ENCODE results near the gene PGLYRP2. TPM values are rescaled to one million over a fixed set of nuclear protein-coding genes. Genes with fewer than 3 reads are reported as not detected.

The PGLYRP2 gene
- total and polyA plus RNA-seq, 2 donors (not counting 1 experiment from before 2014, with no cell fraction given): not detected

DNA sequence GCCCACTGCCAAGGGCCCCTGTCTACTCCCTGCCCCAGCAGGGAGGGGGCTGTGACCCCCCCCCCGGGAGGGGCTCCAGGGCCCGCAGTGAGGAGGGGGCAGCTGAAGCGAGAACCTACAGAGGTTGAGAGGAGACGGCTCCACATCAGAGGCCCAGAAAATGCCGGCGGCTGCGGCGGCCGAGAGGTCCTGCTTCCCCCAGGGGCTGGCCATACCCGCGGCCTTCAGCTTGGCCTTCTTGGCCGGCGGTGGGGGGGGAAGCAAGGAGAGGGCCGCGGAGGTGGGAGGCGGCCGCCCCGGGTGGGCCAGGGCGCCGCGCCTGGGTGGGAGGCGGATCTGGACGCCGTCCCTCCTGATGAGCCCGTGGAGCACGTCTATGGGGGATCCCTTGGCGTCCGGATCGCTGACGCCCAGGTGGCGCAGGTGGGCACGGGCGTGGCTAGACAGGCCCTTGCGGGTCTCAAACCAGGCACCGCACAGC is 51.3 kb downstream of the PGLYRP2 start:
- no peak for DNase-seq (ENCODE audit: low read depth in 2 of 2)
- Histone ChIP-seq H3K4me1 (ENCODE audit: control insufficient read depth, extremely low read depth, insufficient read depth, low read length) (peaks cover 9% of the 10 kb centered on the region), H3K9me3 (ENCODE audit: control insufficient read depth, insufficient read depth, low read depth, low read length) (no peaks in the 10 kb centered on the region), H3K36me3 (ENCODE audit: control insufficient read depth, insufficient read depth, low read length) (peaks cover 27% of the 10 kb centered on the region), H3K4me2 (ENCODE audit: extremely low read depth, insufficient read depth, low read length) (no peak overlapping the region), H3K27ac (ENCODE audit: insufficient read depth, low read length) (no peak overlapping the region), H3K9ac (ENCODE audit: insufficient read depth, low read length) (no peak overlapping the region), H3K4me3 (replicated peaks in 1 of 4; ENCODE audit: control extremely low read depth in 1 of 4, insufficient read depth in 1 of 4, low read depth in 3 of 4, low read length in 4 of 4) (no peak overlapping the region), H3K79me2 (ENCODE audit: control insufficient read depth, insufficient read depth, low read length) (peaks cover 39% of the 10 kb centered on the region), H4K20me1 (ENCODE audit: control insufficient read depth, extremely low read depth, insufficient read depth, low read length) (no peaks in the 10 kb centered on the region), H3K27me3 (ENCODE audit: control insufficient read depth, insufficient read depth, low read length) (no peaks in the 10 kb centered on the region), H2AFZ (ENCODE audit: low read length) (no peak overlapping the region)
- TF ChIP-seq, protein P1, sequence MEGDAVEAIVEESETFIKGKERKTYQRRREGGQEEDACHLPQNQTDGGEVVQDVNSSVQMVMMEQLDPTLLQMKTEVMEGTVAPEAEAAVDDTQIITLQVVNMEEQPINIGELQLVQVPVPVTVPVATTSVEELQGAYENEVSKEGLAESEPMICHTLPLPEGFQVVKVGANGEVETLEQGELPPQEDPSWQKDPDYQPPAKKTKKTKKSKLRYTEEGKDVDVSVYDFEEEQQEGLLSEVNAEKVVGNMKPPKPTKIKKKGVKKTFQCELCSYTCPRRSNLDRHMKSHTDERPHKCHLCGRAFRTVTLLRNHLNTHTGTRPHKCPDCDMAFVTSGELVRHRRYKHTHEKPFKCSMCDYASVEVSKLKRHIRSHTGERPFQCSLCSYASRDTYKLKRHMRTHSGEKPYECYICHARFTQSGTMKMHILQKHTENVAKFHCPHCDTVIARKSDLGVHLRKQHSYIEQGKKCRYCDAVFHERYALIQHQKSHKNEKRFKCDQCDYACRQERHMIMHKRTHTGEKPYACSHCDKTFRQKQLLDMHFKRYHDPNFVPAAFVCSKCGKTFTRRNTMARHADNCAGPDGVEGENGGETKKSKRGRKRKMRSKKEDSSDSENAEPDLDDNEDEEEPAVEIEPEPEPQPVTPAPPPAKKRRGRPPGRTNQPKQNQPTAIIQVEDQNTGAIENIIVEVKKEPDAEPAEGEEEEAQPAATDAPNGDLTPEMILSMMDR (conservative IDR thresholded peaks at IDR 0.05 in 1 of 2, IDR thresholded peaks at IDR 0.05 in 1 of 2; ENCODE audit: low read depth in 1 of 2, low read length in 2 of 2): no peak
- no peak for TF ChIP-seq EZH2 (IDR thresholded peaks at IDR 0.05; ENCODE audit: low read length, missing control alignments)

DNA sequence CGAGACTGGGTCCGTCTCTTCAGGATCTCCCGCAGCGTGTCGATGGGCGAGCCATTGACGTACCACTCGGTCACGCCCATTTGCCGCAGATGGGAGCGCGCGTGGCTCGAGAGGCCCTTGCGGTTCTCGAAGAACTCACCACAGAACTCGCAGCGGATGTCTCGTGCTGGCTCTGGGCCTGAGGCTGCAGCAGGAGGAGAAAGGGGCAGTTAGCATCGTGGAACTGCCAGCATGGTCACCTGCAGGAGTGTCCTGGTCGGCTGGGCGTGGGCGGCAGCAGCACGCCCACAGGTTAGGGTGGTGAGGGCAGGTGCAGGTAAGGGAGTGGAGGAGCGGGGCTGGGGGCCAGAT is 52.0 kb downstream of the PGLYRP2 start:
- H4K20me1 ChIP-seq (ENCODE audit: control insufficient read depth, extremely low read depth, insufficient read depth, low read length): no peaks in the 10 kb centered on the region
- no peak overlapping the region for H3K4me2 ChIP-seq (ENCODE audit: extremely low read depth, insufficient read depth, low read length)
- no peak overlapping the region for H3K27ac ChIP-seq (ENCODE audit: insufficient read depth, low read length)
- H3K36me3 ChIP-seq (ENCODE audit: control insufficient read depth, insufficient read depth, low read length): peaks cover 33% of the 10 kb centered on the region
- peaks cover 39% of the 10 kb centered on the region for H3K79me2 ChIP-seq (ENCODE audit: control insufficient read depth, insufficient read depth, low read length)
- TF ChIP-seq, protein P1 (conservative IDR thresholded peaks at IDR 0.05 in 1 of 2, IDR thresholded peaks at IDR 0.05 in 1 of 2; ENCODE audit: low read depth in 1 of 2, low read length in 2 of 2): no peak
- TF ChIP-seq EZH2 (IDR thresholded peaks at IDR 0.05; ENCODE audit: low read length, missing control alignments): no peak
- DNase-seq (ENCODE audit: low read depth in 2 of 2): no peak
- H3K9me3 ChIP-seq (ENCODE audit: control insufficient read depth, insufficient read depth, low read depth, low read length): no peaks in the 10 kb centered on the region
- H2AFZ ChIP-seq (ENCODE audit: low read length): no peak overlapping the region
- no peak overlapping the region for H3K4me3 ChIP-seq (replicated peaks in 1 of 4; ENCODE audit: control extremely low read depth in 1 of 4, insufficient read depth in 1 of 4, low read depth in 3 of 4, low read length in 4 of 4)
- peaks cover 7% of the 10 kb centered on the region for H3K4me1 ChIP-seq (ENCODE audit: control insufficient read depth, extremely low read depth, insufficient read depth, low read length)
- no peaks in the 10 kb centered on the region for H3K27me3 ChIP-seq (ENCODE audit: control insufficient read depth, insufficient read depth, low read length)
- no peak overlapping the region for H3K9ac ChIP-seq (ENCODE audit: insufficient read depth, low read length)

DNA sequence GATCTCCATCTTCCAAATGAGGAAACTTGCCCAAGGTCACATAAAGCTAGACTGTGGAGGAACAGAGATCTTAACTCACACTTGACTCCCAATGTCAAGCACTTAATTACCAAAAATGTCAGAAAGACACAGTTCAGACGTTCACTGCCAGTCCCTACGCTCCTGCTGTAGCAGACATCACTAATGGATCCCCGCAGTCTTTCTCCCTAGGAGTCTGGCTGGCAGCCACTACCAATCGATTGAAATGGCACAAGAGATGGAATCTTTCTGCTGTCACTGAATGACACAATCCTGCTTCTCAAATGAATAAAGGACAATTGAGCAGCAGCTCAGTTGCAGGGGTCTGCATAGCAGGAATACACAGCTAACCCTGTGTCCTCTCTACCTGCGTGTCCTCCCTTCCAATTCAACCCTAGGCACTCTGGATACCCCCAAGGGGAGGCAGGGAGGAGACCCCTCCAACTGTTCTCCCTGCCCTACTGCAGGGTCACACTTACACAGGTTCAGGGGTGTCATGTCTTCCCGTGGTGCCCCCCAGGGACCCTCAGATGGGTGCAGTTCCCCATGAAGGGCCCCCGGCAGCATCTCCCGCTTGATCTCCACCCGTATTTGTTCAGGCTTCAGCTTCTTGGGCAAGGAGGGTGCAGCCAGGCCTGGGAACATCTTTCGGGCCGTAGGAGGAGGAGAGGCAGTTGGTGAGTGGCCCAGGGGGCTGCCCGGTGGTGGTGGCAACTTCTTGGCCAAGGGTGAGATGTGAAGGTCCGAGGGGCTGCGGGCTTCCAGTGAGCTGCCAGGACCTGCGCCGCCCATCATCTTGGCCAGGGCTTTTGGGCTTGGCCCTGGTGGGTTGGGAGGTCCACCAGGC is 52.6 kb downstream of the PGLYRP2 start:
- TF ChIP-seq EZH2 (IDR thresholded peaks at IDR 0.05; ENCODE audit: low read length, missing control alignments): no peak
- TF ChIP-seq, protein P1 (conservative IDR thresholded peaks at IDR 0.05 in 1 of 2, IDR thresholded peaks at IDR 0.05 in 1 of 2; ENCODE audit: low read depth in 1 of 2, low read length in 2 of 2): no peak
- Histone ChIP-seq H3K9me3 (ENCODE audit: control insufficient read depth, insufficient read depth, low read depth, low read length) (no peaks in the 10 kb centered on the region), H3K4me2 (ENCODE audit: extremely low read depth, insufficient read depth, low read length) (no peak overlapping the region), H4K20me1 (ENCODE audit: control insufficient read depth, extremely low read depth, insufficient read depth, low read length) (no peaks in the 10 kb centered on the region), H3K27ac (ENCODE audit: insufficient read depth, low read length) (no peak overlapping the region), H3K27me3 (ENCODE audit: control insufficient read depth, insufficient read depth, low read length) (no peaks in the 10 kb centered on the region), H3K9ac (ENCODE audit: insufficient read depth, low read length) (no peak overlapping the region), H2AFZ (ENCODE audit: low read length) (no peak overlapping the region), H3K36me3 (ENCODE audit: control insufficient read depth, insufficient read depth, low read length) (peaks cover 33% of the 10 kb centered on the region), H3K4me3 (replicated peaks in 1 of 4; ENCODE audit: control extremely low read depth in 1 of 4, insufficient read depth in 1 of 4, low read depth in 3 of 4, low read length in 4 of 4) (no peak overlapping the region), H3K79me2 (ENCODE audit: control insufficient read depth, insufficient read depth, low read length) (peaks cover 35% of the 10 kb centered on the region), H3K4me1 (ENCODE audit: control insufficient read depth, extremely low read depth, insufficient read depth, low read length) (peaks cover 7% of the 10 kb centered on the region)
- no peak for DNase-seq (ENCODE audit: low read depth in 2 of 2)

Measured in fibroblast of lung (primary cell).